Calu3 (cell line): Measurements from ENCODE around the gene NODAL. TPM values are rescaled to one million over a fixed set of nuclear protein-coding genes. Genes with fewer than 3 reads are reported as not detected.

ENCODE experiments used
- BruUV-seq: library from RNA; stranded (reverse); fragments of 400-500 nt; replicated peaks from 2 replicates; lab custom pipeline; 2021; lab: Mats Ljungman, UMichigan
- CTCF ChIA-PET: fragments of 300-600 bp; sonication (Branson Sonifier 250); formaldehyde crosslinking; loops from one replicate; lab custom pipeline; 2022; ENCODE audit warnings: antibody characterized with exemption; lab: Charles Lee
- DNase-seq: peaks from one replicate; pipeline ENCODE4 v3.0.0; 2022
- H3K27ac Mint-ChIP-seq: one replicate; pipeline ENCODE4 v1.8.0; 2022; ENCODE audit warnings: mixed read lengths; ENCODE audit not compliant: unreplicated experiment
- H3K27me3 Mint-ChIP-seq: one replicate; pipeline ENCODE4 v1.8.0; 2022; ENCODE audit warnings: mixed read lengths; ENCODE audit not compliant: unreplicated experiment
- H3K36me3 Mint-ChIP-seq: one replicate; pipeline ENCODE4 v1.8.0; 2022; ENCODE audit warnings: mild to moderate bottlenecking, moderate library complexity, mixed read lengths; ENCODE audit not compliant: insufficient read depth, unreplicated experiment
- H3K4me1 Mint-ChIP-seq: one replicate; pipeline ENCODE4 v1.8.0; 2022; ENCODE audit warnings: mild to moderate bottlenecking, low read depth, mixed read lengths; ENCODE audit not compliant: unreplicated experiment
- H3K4me3 Mint-ChIP-seq: one replicate; pipeline ENCODE4 v1.8.0; 2022; ENCODE audit warnings: mild to moderate bottlenecking, low read depth, moderate library complexity, mixed read lengths; ENCODE audit not compliant: unreplicated experiment
- H3K9me3 Mint-ChIP-seq: one replicate; pipeline ENCODE4 v1.8.0; 2022; ENCODE audit warnings: low read depth, mixed read lengths; ENCODE audit not compliant: unreplicated experiment
- intact Hi-C: fragments of 100-400 bp; cut with micrococcal nuclease; formaldehyde crosslinking; loops from one replicate; pipeline ENCODE4 v1.10.0; 2022; ENCODE audit not compliant: unreplicated experiment
- total RNA-seq: library from RNA; stranded (reverse); gene quantifications from 2 replicates; pipeline ENCODE4 v1.2.3, GENCODE V29; 2022
- TF ChIP-seq, protein P1 (sequence below): fragments of 200-600 bp; IDR thresholded peaks from one replicate; pipeline ENCODE4 v1.8.0; 2022; ENCODE audit warnings: antibody characterized with exemption; ENCODE audit not compliant: unreplicated experiment

NODAL gene
- total RNA-seq, 1 experiment from 2014 or later, result not detected

DNA sequence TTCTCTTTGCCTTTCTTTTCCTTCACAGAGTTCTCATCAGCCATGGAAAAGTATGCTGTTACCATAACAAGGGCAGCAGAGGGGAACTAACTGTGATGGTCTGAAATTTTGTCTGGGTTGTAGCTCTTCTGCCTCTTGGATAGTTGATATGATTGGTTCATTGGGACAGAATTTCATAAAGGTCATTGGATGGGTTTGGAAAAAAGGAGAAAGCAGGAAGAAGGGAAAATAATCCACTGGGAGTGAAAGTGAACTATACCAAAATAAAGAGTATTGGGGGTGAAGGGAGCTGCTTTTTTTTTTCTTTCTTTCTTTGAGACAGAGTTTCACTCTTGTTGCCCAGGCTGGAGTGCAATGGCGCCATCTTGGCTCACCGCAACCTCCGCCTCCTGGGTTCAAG, 31.7 kb downstream of the NODAL start:
- Mint-ChIP-seq H3K27ac (no peak overlapping the region), H3K36me3 (peaks cover 32% of the 10 kb centered on the region), H3K4me3 (no peak overlapping the region), H3K9me3 (no peaks in the 10 kb centered on the region), H3K27me3 (no peaks in the 10 kb centered on the region), H3K4me1 (peaks cover 47% of the 10 kb centered on the region)
- TF ChIP-seq, protein P1, sequence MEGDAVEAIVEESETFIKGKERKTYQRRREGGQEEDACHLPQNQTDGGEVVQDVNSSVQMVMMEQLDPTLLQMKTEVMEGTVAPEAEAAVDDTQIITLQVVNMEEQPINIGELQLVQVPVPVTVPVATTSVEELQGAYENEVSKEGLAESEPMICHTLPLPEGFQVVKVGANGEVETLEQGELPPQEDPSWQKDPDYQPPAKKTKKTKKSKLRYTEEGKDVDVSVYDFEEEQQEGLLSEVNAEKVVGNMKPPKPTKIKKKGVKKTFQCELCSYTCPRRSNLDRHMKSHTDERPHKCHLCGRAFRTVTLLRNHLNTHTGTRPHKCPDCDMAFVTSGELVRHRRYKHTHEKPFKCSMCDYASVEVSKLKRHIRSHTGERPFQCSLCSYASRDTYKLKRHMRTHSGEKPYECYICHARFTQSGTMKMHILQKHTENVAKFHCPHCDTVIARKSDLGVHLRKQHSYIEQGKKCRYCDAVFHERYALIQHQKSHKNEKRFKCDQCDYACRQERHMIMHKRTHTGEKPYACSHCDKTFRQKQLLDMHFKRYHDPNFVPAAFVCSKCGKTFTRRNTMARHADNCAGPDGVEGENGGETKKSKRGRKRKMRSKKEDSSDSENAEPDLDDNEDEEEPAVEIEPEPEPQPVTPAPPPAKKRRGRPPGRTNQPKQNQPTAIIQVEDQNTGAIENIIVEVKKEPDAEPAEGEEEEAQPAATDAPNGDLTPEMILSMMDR, result no peak
- CTCF ChIA-PET, result interaction anchor here (0.9 kb wide), 1 partner anchor 45 kb away, joined by 3 read pairs; no protein-coding TSS in a partner anchor
- no TSS peak for BruUV-seq
- DNase-seq, result no peak
- intact Hi-C loops, result no loop called here

DNA sequence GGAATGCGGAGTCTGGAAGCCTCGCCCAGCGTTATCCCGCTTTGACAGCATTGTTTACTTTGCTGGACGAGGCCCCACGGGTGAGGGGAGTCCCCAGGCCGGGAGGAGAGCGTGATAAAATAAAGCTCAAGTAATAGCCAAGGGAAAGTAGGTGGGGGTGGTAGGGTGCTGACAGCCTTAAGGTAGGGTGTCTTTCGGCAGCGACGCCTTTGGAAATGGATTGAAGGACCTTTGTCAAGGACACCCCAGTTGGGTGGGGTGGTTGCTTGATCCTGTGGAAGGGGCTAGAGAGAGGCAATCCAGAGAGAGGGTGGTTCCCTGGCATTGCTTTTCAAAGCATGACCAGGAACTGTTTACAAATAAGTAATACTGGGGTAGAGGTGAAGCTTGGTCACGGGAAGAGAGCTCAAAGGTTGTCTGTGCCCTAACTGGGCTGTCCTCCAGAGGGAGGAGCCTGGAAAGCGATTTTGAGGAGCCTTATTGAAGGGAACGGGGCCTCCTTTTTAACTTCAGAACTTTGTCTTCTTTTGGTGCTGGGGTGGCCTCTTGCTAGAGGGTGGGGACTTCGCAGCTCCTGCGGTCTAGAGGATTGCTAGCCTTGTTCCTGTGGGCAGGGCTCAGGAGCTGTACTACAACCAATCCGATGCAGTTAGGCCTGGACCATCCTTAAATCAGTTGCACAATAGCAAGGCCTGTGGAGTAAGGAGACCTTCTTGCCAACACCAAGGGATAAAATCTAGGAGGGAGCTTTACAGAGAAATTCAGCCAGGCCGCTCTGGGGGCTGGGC, 36.2 kb downstream of the NODAL start:
- TF ChIP-seq, protein P1, result no peak
- H3K4me3 Mint-ChIP-seq, result peak overlapping the region; percentile 85
- CTCF ChIA-PET, result interaction anchor here (0.6 to 3.7 kb wide), 9 partner anchors 18 to 1856 kb away, joined by 3 to 32 read pairs (median 3); no protein-coding TSS in a partner anchor
- intact Hi-C loops, result no loop called here
- H3K36me3 Mint-ChIP-seq, result peaks cover 39% of the 10 kb centered on the region
- H3K9me3 Mint-ChIP-seq, result no peaks in the 10 kb centered on the region
- peak overlapping the region; percentile 72 for H3K27ac Mint-ChIP-seq
- peaks cover 46% of the 10 kb centered on the region for H3K4me1 Mint-ChIP-seq
- DNase-seq, result peak; percentile 68
- TSS peak; percentile 49 for BruUV-seq
- no peaks in the 10 kb centered on the region for H3K27me3 Mint-ChIP-seq

DNA sequence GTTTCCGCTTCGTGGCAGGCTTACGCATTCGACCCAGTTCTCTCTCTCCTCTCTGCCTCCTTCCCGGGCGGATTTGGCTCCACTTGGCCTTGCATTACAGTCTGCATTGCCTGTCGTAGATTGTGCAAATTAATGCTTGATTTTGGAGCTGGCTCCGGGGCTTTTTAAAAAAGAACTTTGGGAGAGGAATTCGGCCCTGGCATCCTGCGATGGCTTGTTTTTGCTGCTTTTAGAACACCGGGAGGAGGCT, 36.8 kb downstream of the NODAL start:
- CTCF ChIA-PET, result interaction anchor here (0.6 to 3.7 kb wide), 10 partner anchors 17 to 595 kb away, joined by 3 to 32 read pairs (median 4); no protein-coding TSS in a partner anchor
- no peak for DNase-seq
- no TSS peak for BruUV-seq
- Mint-ChIP-seq H3K27me3 (no peaks in the 10 kb centered on the region), H3K4me1 (peaks cover 41% of the 10 kb centered on the region), H3K4me3 (peak overlapping the region; percentile 85), H3K27ac (peak overlapping the region; percentile 72), H3K36me3 (peaks cover 36% of the 10 kb centered on the region), H3K9me3 (no peaks in the 10 kb centered on the region)
- TF ChIP-seq, protein P1, result no peak
- intact Hi-C loops, result no loop called here

DNA sequence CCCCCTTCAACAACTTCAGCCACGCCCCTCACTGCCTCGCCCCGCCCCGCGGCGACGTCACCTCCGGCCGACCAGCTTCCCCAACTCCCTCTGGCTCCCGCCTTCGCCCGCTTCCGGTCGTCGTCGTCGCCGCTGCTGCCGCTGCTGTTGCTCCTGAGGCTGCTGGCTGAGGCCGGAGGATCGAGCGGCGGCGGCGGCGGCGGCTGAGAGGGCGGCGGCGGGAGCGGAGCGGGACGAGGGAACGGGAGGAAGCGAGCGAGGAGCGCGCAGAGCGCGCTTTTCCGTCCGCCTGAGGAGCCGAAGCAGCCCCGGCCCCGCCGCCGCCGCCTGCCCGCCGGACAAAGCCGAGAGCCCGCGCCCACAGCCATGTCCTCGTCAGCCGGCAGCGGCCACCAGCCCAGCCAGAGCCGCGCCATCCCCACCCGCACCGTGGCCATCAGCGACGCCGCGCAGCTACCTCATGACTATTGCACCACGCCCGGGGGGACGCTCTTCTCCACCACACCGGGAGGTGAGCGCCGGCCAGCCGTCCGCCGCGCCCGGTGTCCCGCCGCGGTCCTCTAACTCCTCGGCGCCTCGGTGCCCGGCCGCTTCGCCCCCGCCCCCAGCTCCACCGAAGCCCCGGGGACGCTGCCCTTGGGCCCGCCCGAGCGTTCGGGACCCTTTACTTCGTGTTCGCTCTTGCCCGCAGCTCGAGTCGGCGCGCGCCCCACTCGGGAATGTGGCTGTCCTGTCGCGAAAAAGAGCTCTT, 37.3 kb downstream of the NODAL start, which contains the start of gene EIF4EBP2:
EIF4EBP2 (plus strand) TSS at position 110 of the 751 bp plus-strand sequence; CDS start at position 367, 257 bp downstream.
- CTCF ChIA-PET, result interaction anchor here (1.0 to 3.7 kb wide), 8 partner anchors 13 to 258 kb away, joined by 4 to 32 read pairs (median 4); partner anchors contain the start of gene TYSND1
- Mint-ChIP-seq H3K27me3 (no peaks in the 10 kb centered on the region), H3K4me3 (peak within 1 kb of the TSS; percentile 85), H3K4me1 (peaks cover 37% of the 10 kb centered on the region), H3K36me3 (peaks cover 34% of the 10 kb centered on the region), H3K27ac (peak within 1 kb of the TSS; percentile 72), H3K9me3 (no peaks in the 10 kb centered on the region)
- TF ChIP-seq, protein P1, result no peak
- DNase-seq, result peak; percentile 100
- intact Hi-C loops, result no loop called here
- no TSS peak for BruUV-seq
